ENCODE measurements around the gene RNASE8.

- TF ChIP-seq TARDBP (IDR thresholded peaks at IDR 0.05), result no peak
- no peak for TF ChIP-seq BHLHE40 (IDR thresholded peaks at IDR 0.05; ENCODE audit: borderline replicate concordance)
Measured at GRCh38 chr14:21087294-21088091, 29.9 kb downstream of the RNASE8 start.
